HG03342 (cell line): ENCODE results near the gene CCDC107.
"Not testable (repeated sequence)": the region's sequence is repeated elsewhere in the genome, so short reads cannot be mapped to it uniquely, and the experiment has no call there.

Source experiments
- ATAC-seq: cut with Tn5 transposase; IDR thresholded peaks from one replicate; pipeline ENCODE4 v1.9.1; 2021; ENCODE audit warnings: mild to moderate bottlenecking, moderate library complexity; ENCODE audit not compliant: unreplicated experiment

The CCDC107 gene

GRCh38 chr9:35637427-35637955 lies 20.6 kb upstream of the CCDC107 start:
- not testable (repeated sequence) for ATAC-seq

- ATAC-seq = not testable (repeated sequence)
These were observed 19.3 kb upstream of the CCDC107 start for GRCh38 chr9:35638751-35639150.

GRCh38 chr9:35639225-35639624 lies 18.9 kb upstream of the CCDC107 start:
- not testable (repeated sequence) for ATAC-seq

- ATAC-seq = no peak
These were observed 18.5 kb upstream of the CCDC107 start for GRCh38 chr9:35639631-35640030.

- not testable (repeated sequence) for ATAC-seq
These were observed 17.7 kb upstream of the CCDC107 start for GRCh38 chr9:35640431-35640830.

- not testable (repeated sequence) for ATAC-seq
These were observed 16.6 kb upstream of the CCDC107 start for GRCh38 chr9:35641478-35641877.

GRCh38 chr9:35643046-35643445 lies 15.0 kb upstream of the CCDC107 start:
- no peak for ATAC-seq

- ATAC-seq = not testable (repeated sequence)
These were observed 12.4 kb upstream of the CCDC107 start for GRCh38 chr9:35645736-35646135.

- no peak for ATAC-seq
These were observed 11.9 kb upstream of the CCDC107 start for GRCh38 chr9:35646153-35646532.

- peak; percentile 85 for ATAC-seq
These were observed 11.4 kb upstream of the CCDC107 start for GRCh38 chr9:35646533-35647265.

- no peak for ATAC-seq
These were observed 8.4 kb upstream of the CCDC107 start for GRCh38 chr9:35649431-35650340.

GRCh38 chr9:35650341-35651158 lies 7.5 kb upstream of the CCDC107 start, which contains the start of gene SIT1:
Gene SIT1, minus strand, starts transcription at chr9:35650931. Its CDS starts 78 bp downstream, at chr9:35650853.
- no peak for ATAC-seq

- ATAC-seq = no peak
These were observed 5.9 kb upstream of the CCDC107 start for GRCh38 chr9:35651956-35652828.

GRCh38 chr9:35652829-35653209 lies 5.3 kb upstream of the CCDC107 start:
- no peak for ATAC-seq

- ATAC-seq = no peak
These were observed 4.5 kb upstream of the CCDC107 start for GRCh38 chr9:35653611-35654010.

GRCh38 chr9:35656348-35656747 lies 1.7 kb upstream of the CCDC107 start:
- no peak for ATAC-seq

- no peak for ATAC-seq
These were observed 1.1 kb upstream of the CCDC107 start for GRCh38 chr9:35656831-35657545.

- peak; percentile 77 for ATAC-seq
These were observed 451 bp upstream of the CCDC107 start, which contains the start of gene RMRP for GRCh38 chr9:35657546-35658136. Gene RMRP, minus strand, starts transcription at chr9:35658019.

GRCh38 chr9:35658968-35659220 lies 802 bp downstream of the CCDC107 start:
- ATAC-seq = no peak
